Caco-2 (cell line): ENCODE results near the gene STT3A. TPM values are rescaled to one million over a fixed set of nuclear protein-coding genes. Genes with fewer than 3 reads are reported as not detected.

ENCODE experiments used
- BruUV-seq: library from RNA; stranded (reverse); fragments of 400-500 nt; replicated peaks from 2 replicates; lab custom pipeline; 2021; lab: Mats Ljungman, UMichigan
- CTCF ChIA-PET: fragments of 300-600 bp; sonication (Branson Sonifier 250); formaldehyde crosslinking; loops from one replicate; lab custom pipeline; 2022; ENCODE audit warnings: antibody characterized with exemption; lab: Charles Lee
- POLR2A ChIA-PET: fragments of 300-600 bp; sonication (Branson Sonifier 250); formaldehyde crosslinking; loops from one replicate; lab custom pipeline; 2022; ENCODE audit warnings: antibody characterized with exemption; lab: Charles Lee
- DNase-seq, 2 experiments: peaks; one replicate each; pipeline versions ENCODE4 v3.0.0 to v3.0.0-alpha.2; 2020 to 2022
- H3K27me3 ChIP-seq: replicated peaks from 2 replicates; pipeline ENCODE4 v1.6.0; 2011; ENCODE audit warnings: low read length; ENCODE audit not compliant: control insufficient read depth, insufficient read depth
- H3K36me3 ChIP-seq: 2 replicates; pipeline ENCODE4 v1.5.1; 2011; ENCODE audit warnings: low read length; ENCODE audit not compliant: control insufficient read depth, insufficient read depth
- H3K4me1 ChIP-seq: fragments of 250-450 bp; sonication (Bioruptor Pico); 2 replicates; pipeline ENCODE4 v1.5.1; 2020; ENCODE audit warnings: mild to moderate bottlenecking
- H3K4me3 ChIP-seq: 2 replicates; pipeline ENCODE4 v1.5.1; 2011; ENCODE audit warnings: low read depth, mild to moderate bottlenecking, control low read depth, low read length
- H3K9me3 ChIP-seq: fragments of 250-450 bp; sonication (Bioruptor Pico); 2 replicates; pipeline ENCODE4 v1.5.1; 2020; ENCODE audit warnings: mild to moderate bottlenecking, moderate library complexity
- H3K27ac Mint-ChIP-seq: one replicate; pipeline ENCODE4 v1.8.0; 2022; ENCODE audit warnings: mixed read lengths; ENCODE audit not compliant: unreplicated experiment
- H3K27me3 Mint-ChIP-seq: one replicate; pipeline ENCODE4 v1.8.0; 2022; ENCODE audit warnings: mixed read lengths; ENCODE audit not compliant: insufficient read depth, unreplicated experiment
- H3K36me3 Mint-ChIP-seq: one replicate; pipeline ENCODE4 v1.8.0; 2022; ENCODE audit warnings: mild to moderate bottlenecking, mixed read lengths; ENCODE audit not compliant: insufficient read depth, unreplicated experiment
- H3K4me1 Mint-ChIP-seq: one replicate; pipeline ENCODE4 v1.8.0; 2022; ENCODE audit warnings: low read depth, mixed read lengths; ENCODE audit not compliant: unreplicated experiment
- H3K4me3 Mint-ChIP-seq: one replicate; pipeline ENCODE4 v1.8.0; 2022; ENCODE audit warnings: mild to moderate bottlenecking, moderate library complexity, mixed read lengths; ENCODE audit not compliant: unreplicated experiment
- H3K9me3 Mint-ChIP-seq: one replicate; pipeline ENCODE4 v1.8.0; 2022; ENCODE audit warnings: mixed read lengths; ENCODE audit not compliant: unreplicated experiment
- CTCF ChIP-seq, 2 experiments: fragments of 200-600 bp in 1 of 2; IDR thresholded peaks; 1 replicate in 1 of 2; 2 replicates in 1 of 2; pipeline versions ENCODE4 v1.5.1 to v1.8.0; 2011 to 2022; ENCODE audit warnings: antibody characterized with exemption in 1 of 2, control low read depth in 1 of 2, inconsistent platforms in 1 of 2, low read depth in 1 of 2, low read length in 1 of 2, mild to moderate bottlenecking in 1 of 2, moderate library complexity in 1 of 2; ENCODE audit not compliant: insufficient read depth in 1 of 2, severe bottlenecking in 1 of 2, unreplicated experiment in 1 of 2
- intact Hi-C: fragments of 100-400 bp; cut with micrococcal nuclease; formaldehyde crosslinking; loops from one replicate; pipeline ENCODE4 v1.10.0; 2022; ENCODE audit not compliant: unreplicated experiment
- total RNA-seq: library from RNA; stranded (reverse); gene quantifications from 2 replicates; pipeline ENCODE4 v1.2.3, GENCODE V29; 2022

The STT3A gene
- total RNA-seq, 1 experiment from 2014 or later, result 517 TPM

- no TSS peak for BruUV-seq
- peaks cover 23% of the 10 kb centered on the region for H3K36me3 Mint-ChIP-seq
- peak; percentile 97 to 99 for DNase-seq
- Histone ChIP-seq H3K27me3 (no peaks in the 10 kb centered on the region), H3K36me3 (0 out of 2 replicates have a peak, but pooled peaks cover 3% of the 10 kb centered on the region), H3K9me3 (no peaks in the 10 kb centered on the region), H3K4me1 (peaks cover 27% of the 10 kb centered on the region), H3K4me3 (peak within 1 kb of the TSS; percentile 99)
- peak within 1 kb of the TSS; percentile 80 for H3K4me3 Mint-ChIP-seq
- CTCF ChIA-PET, result interaction anchor here (0.6 to 1.8 kb wide), 5 partner anchors 23 to 136 kb away, joined by 3 to 7 read pairs (median 6); partner anchors contain the start of genes CHEK1 and STT3A
- no peaks in the 10 kb centered on the region for H3K27me3 Mint-ChIP-seq
- POLR2A ChIA-PET, result interaction anchor here (0.6 to 2.3 kb wide), 6 partner anchors 23 to 67 kb away, joined by 3 to 20 read pairs (median 4); partner anchors contain the start of gene STT3A
- H3K9me3 Mint-ChIP-seq, result no peaks in the 10 kb centered on the region
- H3K27ac Mint-ChIP-seq, result peak within 1 kb of the TSS; percentile 58
- peak; percentile 89 to 98 for TF ChIP-seq CTCF (IDR thresholded peaks at IDR 0.05; ENCODE audit: insufficient read depth in 1 of 2, low read depth in 1 of 2, low read length in 1 of 2, severe bottlenecking in 1 of 2, unreplicated experiment in 1 of 2)
- intact Hi-C loops, result loop anchor here (1.0 to 2.0 kb wide), 3 partner anchors 23 to 57 kb away; partner anchors contain the start of gene STT3A
- peaks cover 15% of the 10 kb centered on the region for H3K4me1 Mint-ChIP-seq
Measured at GRCh38 chr11:125568970-125569914, 23.4 kb upstream of the STT3A start, which contains the start of gene EI24. Gene EI24 (plus strand): TSS chr11:125569477. CDS start chr11:125572528, 3,051 bp downstream.

GRCh38 chr11:125569915-125570621 is 22.6 kb upstream of the STT3A start:
- ChIA-PET CTCF (interaction anchor here (0.6 to 1.8 kb wide), 5 partner anchors 23 to 137 kb away, joined by 3 to 7 read pairs (median 6); partner anchors contain the start of genes CHEK1 and STT3A), POLR2A (interaction anchor here (0.6 to 2.3 kb wide), 7 partner anchors 9 to 136 kb away, joined by 3 to 20 read pairs (median 4); partner anchors contain the start of gene STT3A)
- peaks cover 10% of the 10 kb centered on the region for H3K4me1 Mint-ChIP-seq
- DNase-seq, result no peak
- no peaks in the 10 kb centered on the region for H3K27me3 Mint-ChIP-seq
- H3K36me3 ChIP-seq, result 0 out of 2 replicates have a peak, but pooled peaks cover 6% of the 10 kb centered on the region
- TF ChIP-seq CTCF (IDR thresholded peaks at IDR 0.05; ENCODE audit: insufficient read depth in 1 of 2, low read depth in 1 of 2, low read length in 1 of 2, severe bottlenecking in 1 of 2, unreplicated experiment in 1 of 2), result no peak
- H3K27ac Mint-ChIP-seq, result peak overlapping the region; percentile 58
- H3K9me3 ChIP-seq, result no peaks in the 10 kb centered on the region
- H3K4me3 ChIP-seq, result peak overlapping the region; percentile 99
- no peaks in the 10 kb centered on the region for H3K9me3 Mint-ChIP-seq
- H3K4me3 Mint-ChIP-seq, result peak overlapping the region; percentile 80
- H3K36me3 Mint-ChIP-seq, result peaks cover 32% of the 10 kb centered on the region
- peaks cover 20% of the 10 kb centered on the region for H3K4me1 ChIP-seq
- intact Hi-C loops, result loop anchor here (1.0 to 5.0 kb wide), 4 partner anchors 22 to 302 kb away; partner anchors contain the start of gene STT3A
- TSS peak; percentile 42 for BruUV-seq
- H3K27me3 ChIP-seq, result no peaks in the 10 kb centered on the region
